Uterus (tissue), 2 donors: ENCODE data around the gene IQSEC1.

ENCODE experiments used
- POLR2A ChIP-seq, 2 donors: fragments of 450-650 bp; IDR thresholded peaks; one replicate each; pipeline ENCODE4 v1.6.1; 2016; ENCODE audit warnings: antibody characterized with exemption in 2 of 2, mild to moderate bottlenecking in 1 of 2, moderate library complexity in 1 of 2
- TF ChIP-seq, protein P1 (sequence below), 4 experiments: fragments of 200-600 bp in 2 of 4; fragments of 450-650 bp in 2 of 4; sonication (generic) in 2 of 4; IDR thresholded peaks; one replicate each; pipeline ENCODE4 v1.5.1; 2016 to 2019; ENCODE audit warnings: antibody characterized with exemption in 4 of 4, mild to moderate bottlenecking in 2 of 4, moderate library complexity in 1 of 4

GRCh38 chr3:13016721-13017255 is 56.4 kb downstream of the IQSEC1 start:
- TF ChIP-seq, protein P1, sequence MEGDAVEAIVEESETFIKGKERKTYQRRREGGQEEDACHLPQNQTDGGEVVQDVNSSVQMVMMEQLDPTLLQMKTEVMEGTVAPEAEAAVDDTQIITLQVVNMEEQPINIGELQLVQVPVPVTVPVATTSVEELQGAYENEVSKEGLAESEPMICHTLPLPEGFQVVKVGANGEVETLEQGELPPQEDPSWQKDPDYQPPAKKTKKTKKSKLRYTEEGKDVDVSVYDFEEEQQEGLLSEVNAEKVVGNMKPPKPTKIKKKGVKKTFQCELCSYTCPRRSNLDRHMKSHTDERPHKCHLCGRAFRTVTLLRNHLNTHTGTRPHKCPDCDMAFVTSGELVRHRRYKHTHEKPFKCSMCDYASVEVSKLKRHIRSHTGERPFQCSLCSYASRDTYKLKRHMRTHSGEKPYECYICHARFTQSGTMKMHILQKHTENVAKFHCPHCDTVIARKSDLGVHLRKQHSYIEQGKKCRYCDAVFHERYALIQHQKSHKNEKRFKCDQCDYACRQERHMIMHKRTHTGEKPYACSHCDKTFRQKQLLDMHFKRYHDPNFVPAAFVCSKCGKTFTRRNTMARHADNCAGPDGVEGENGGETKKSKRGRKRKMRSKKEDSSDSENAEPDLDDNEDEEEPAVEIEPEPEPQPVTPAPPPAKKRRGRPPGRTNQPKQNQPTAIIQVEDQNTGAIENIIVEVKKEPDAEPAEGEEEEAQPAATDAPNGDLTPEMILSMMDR (IDR thresholded peaks at IDR 0.05): no peak
- no peak for TF ChIP-seq POLR2A (IDR thresholded peaks at IDR 0.05)
